PC-3 (cell line): Measurements from ENCODE around the gene ANKRD22. TPM values are rescaled to one million over a fixed set of nuclear protein-coding genes. Genes with fewer than 3 reads are reported as not detected.

Experiments
- ATAC-seq: fragments of 200-7000 bp; cut with Tn5 transposase; 2 replicates; pipeline ENCODE4 v1.9.1; 2020; ENCODE audit warnings: mild to moderate bottlenecking, moderate library complexity
- BruUV-seq: library from RNA; stranded (reverse); fragments of 400-500 nt; replicated peaks from 2 replicates; lab custom pipeline; 2021; lab: Mats Ljungman, UMichigan
- CTCF ChIA-PET: fragments of 300-600 bp; sonication (Branson Sonifier 250); formaldehyde crosslinking; loops from one replicate; lab custom pipeline; 2022; ENCODE audit warnings: antibody characterized with exemption; lab: Charles Lee
- POLR2A ChIA-PET: fragments of 300-600 bp; sonication (Branson Sonifier 250); formaldehyde crosslinking; loops from one replicate; lab custom pipeline; 2022; ENCODE audit warnings: antibody characterized with exemption; ENCODE audit not compliant: unreplicated experiment; lab: Charles Lee
- DNase-seq: peaks from one replicate; pipeline ENCODE4 v3.0.0-alpha.2; 2015
- H2AFZ ChIP-seq: fragments of 300-600 bp; sonication (generic); 2 replicates; pipeline ENCODE4 v1.6.0; 2016; ENCODE audit warnings: antibody characterized with exemption, low read length
- H3F3A ChIP-seq: fragments of 300-600 bp; sonication (generic); one replicate; pipeline ENCODE4 v1.6.0; 2017; ENCODE audit warnings: antibody characterized with exemption, low read length, control low read depth, mild to moderate bottlenecking; ENCODE audit not compliant: unreplicated experiment
- H3K27ac ChIP-seq: fragments of 300-600 bp; sonication (generic); 2 replicates; pipeline ENCODE4 v1.5.1; 2016; ENCODE audit warnings: mild to moderate bottlenecking, low read length
- H3K27me3 ChIP-seq: fragments of 300-600 bp; sonication (generic); 2 replicates; pipeline ENCODE4 v1.6.1; 2016; ENCODE audit warnings: low read length, mixed read lengths
- H3K36me3 ChIP-seq: fragments of 300-600 bp; sonication (generic); 2 replicates; pipeline ENCODE4 v1.6.1; 2016; ENCODE audit warnings: low read depth, mixed run types, low read length, mixed read lengths
- H3K4me1 ChIP-seq: fragments of 300-600 bp; sonication (generic); 2 replicates; pipeline ENCODE4 v1.5.1; 2016; ENCODE audit warnings: low read length; ENCODE audit not compliant: insufficient read depth
- H3K4me2 ChIP-seq: fragments of 300-600 bp; sonication (generic); 2 replicates; pipeline ENCODE4 v1.6.0; 2016; ENCODE audit warnings: low read length
- H3K4me3 ChIP-seq: fragments of 300-600 bp; sonication (generic); 2 replicates; pipeline ENCODE4 v1.5.1; 2016; ENCODE audit warnings: mild to moderate bottlenecking, low read length, mixed read lengths
- H3K79me2 ChIP-seq: fragments of 300-600 bp; sonication (generic); 2 replicates; pipeline ENCODE4 v1.6.1; 2017; ENCODE audit warnings: low read length, mixed read lengths
- H3K9ac ChIP-seq: fragments of 300-600 bp; sonication (generic); 2 replicates; pipeline ENCODE4 v1.6.0; 2016; ENCODE audit warnings: mild to moderate bottlenecking, low read length
- H3K9me2 ChIP-seq: fragments of 300-600 bp; sonication (generic); replicated peaks from 2 replicates; pipeline ENCODE4 v1.6.1; 2016; ENCODE audit warnings: mixed run types, low read length, mixed read lengths
- H3K9me3 ChIP-seq: fragments of 300-600 bp; sonication (generic); 2 replicates; pipeline ENCODE4 v1.6.1; 2016; ENCODE audit warnings: low read length, mixed read lengths
- H4K20me1 ChIP-seq: fragments of 300-600 bp; sonication (generic); 2 replicates; pipeline ENCODE4 v1.6.1; 2016; ENCODE audit warnings: low read length, mixed read lengths
- EZH2 ChIP-seq: fragments of 300-600 bp; sonication (generic); IDR thresholded peaks from one replicate; pipeline ENCODE4 v1.6.1; 2017; ENCODE audit warnings: antibody characterized with exemption, mild to moderate bottlenecking, low read length; ENCODE audit not compliant: unreplicated experiment
- EZH2phosphoT487 ChIP-seq: fragments of 300-600 bp; sonication (generic); IDR thresholded peaks from 2 replicates; pipeline ENCODE4 v1.6.1; 2018; ENCODE audit warnings: mild to moderate bottlenecking, antibody characterized with exemption, low read length, borderline replicate concordance
- intact Hi-C: fragments of 100-400 bp; cut with micrococcal nuclease; formaldehyde crosslinking; loops from 2 replicates; pipeline ENCODE4 v1.9.0; 2023
- total RNA-seq: library from RNA; depleted of rRNA; stranded (reverse); fragments of >200 nt; gene quantifications from 2 replicates; pipeline ENCODE4 v1.2.3, GENCODE V29; 2014
- TF ChIP-seq, protein P1 (sequence below): fragments of 300-600 bp; sonication (generic); conservative IDR thresholded peaks from 2 replicates; pipeline ENCODE4 v1.5.1; 2017; ENCODE audit warnings: antibody characterized with exemption, low read depth, mild to moderate bottlenecking, low read length

ANKRD22 gene
- total RNA-seq, 1 experiment from 2014 or later, result 5.0 TPM

DNA sequence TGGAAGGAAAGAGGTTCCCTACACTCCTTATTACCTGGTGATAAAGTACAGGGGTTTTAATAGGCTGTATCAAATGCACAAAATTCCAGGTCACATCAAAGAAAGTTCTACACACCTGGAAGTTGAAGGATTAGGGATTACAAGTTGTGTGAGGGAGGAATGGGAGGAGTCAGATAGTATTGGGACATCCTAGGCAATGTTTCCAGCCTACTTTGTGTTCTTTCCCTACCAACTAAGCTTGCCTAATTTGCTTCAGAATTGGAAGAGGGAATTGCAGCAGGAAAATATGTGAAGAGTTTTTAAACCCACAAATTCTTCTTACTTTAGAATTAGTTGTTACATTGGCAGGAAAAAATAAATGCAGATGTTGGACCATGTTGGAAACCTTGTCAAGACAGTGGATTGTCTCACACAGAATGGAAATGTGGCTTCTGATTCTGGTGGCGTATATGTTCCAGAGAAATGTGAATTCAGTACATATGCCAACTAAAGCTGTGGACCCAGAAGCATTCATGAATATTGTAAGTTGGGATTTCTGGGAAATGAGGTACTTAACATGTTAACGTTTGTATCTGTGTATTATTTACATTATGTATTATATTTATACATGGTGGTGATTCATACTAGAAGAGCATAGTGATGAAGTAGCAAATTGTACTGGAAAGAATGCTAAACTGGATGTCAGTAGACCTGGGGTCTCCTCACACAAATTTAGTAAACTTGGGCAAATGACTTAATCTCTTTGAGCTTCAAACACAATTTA, 48.9 kb downstream of the ANKRD22 start, which contains the start of gene LIPM:
TSS of gene LIPM (plus strand) at position 208 of the 763 bp plus-strand sequence. CDS start at position 375, 167 bp downstream.
- intact Hi-C loops, result no loop called here
- CTCF ChIA-PET, result no interaction called here

DNA sequence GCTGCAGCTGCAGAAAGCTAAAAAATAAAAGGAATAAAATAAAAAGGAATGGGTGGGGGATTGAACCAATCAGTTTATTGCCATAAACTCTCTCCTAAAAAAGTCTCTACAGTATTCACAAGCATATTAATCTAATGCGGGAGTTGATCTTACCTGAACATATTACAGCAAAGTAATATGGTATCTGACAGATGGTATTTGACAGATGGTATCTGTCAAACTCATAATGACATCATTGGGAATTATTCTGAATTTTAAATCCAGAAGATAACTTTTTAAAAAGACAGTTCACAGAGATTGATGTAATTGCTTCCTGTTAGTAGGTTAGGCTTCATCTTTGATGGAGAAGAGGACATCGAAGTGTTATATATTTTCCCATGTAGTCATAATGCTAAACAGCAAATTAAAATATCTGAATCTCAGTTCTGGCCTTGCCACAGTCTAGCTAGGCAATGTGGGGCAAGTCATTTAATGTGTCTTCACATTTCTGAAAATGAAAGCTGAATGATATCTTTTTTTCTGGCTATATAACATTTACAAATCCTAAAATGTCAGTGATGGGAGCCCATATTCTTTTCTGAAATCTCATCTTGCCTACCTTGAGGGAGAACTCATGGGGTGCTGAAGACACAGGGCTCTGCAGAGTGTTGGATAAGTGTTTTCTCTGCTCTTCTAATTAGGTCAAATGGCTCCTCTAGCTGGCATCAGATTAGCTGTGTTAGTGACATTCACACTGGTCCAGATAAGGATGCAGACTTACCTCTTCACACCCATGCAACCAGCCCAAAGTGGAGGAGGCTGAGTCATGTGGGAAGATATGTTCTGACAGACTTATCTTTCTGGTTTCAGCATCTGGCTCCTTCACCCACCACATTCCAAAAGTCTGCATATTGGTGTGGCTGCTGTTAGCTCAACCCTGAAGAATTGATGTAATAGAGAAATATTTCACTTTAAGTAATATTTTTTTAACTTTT, 51.2 kb downstream of the ANKRD22 start:
- H3K4me2 ChIP-seq, result no peak overlapping the region
- H3K36me3 ChIP-seq, result no peaks in the 10 kb centered on the region
- no peak for ATAC-seq
- H3K9me2 ChIP-seq, result no peaks in the 10 kb centered on the region
- TF ChIP-seq, protein P1, sequence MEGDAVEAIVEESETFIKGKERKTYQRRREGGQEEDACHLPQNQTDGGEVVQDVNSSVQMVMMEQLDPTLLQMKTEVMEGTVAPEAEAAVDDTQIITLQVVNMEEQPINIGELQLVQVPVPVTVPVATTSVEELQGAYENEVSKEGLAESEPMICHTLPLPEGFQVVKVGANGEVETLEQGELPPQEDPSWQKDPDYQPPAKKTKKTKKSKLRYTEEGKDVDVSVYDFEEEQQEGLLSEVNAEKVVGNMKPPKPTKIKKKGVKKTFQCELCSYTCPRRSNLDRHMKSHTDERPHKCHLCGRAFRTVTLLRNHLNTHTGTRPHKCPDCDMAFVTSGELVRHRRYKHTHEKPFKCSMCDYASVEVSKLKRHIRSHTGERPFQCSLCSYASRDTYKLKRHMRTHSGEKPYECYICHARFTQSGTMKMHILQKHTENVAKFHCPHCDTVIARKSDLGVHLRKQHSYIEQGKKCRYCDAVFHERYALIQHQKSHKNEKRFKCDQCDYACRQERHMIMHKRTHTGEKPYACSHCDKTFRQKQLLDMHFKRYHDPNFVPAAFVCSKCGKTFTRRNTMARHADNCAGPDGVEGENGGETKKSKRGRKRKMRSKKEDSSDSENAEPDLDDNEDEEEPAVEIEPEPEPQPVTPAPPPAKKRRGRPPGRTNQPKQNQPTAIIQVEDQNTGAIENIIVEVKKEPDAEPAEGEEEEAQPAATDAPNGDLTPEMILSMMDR, result no peak
- no peak for TF ChIP-seq EZH2
- TF ChIP-seq EZH2phosphoT487, result no peak
- H3K9me3 ChIP-seq, result no peaks in the 10 kb centered on the region
- no peak overlapping the region for H3K27ac ChIP-seq
- H3K4me1 ChIP-seq, result no peaks in the 10 kb centered on the region
- no peaks in the 10 kb centered on the region for H4K20me1 ChIP-seq
- no TSS peak for BruUV-seq
- no peaks in the 10 kb centered on the region for H3K79me2 ChIP-seq
- no peak for DNase-seq
- H3K27me3 ChIP-seq, result no peaks in the 10 kb centered on the region
- POLR2A ChIA-PET, result no interaction called here
- CTCF ChIA-PET, result no interaction called here
- no peaks in the 10 kb centered on the region for H3F3A ChIP-seq
- H3K4me3 ChIP-seq, result no peak overlapping the region
- H2AFZ ChIP-seq, result no peak overlapping the region
- H3K9ac ChIP-seq, result no peak overlapping the region
- intact Hi-C loops, result no loop called here

More for the DNA sequence above, 48.9 kb downstream of the ANKRD22 start, which contains the start of gene LIPM:
- DNase-seq (no peak), ATAC-seq (no peak)
- H2AFZ ChIP-seq, result no peak within 1 kb of the TSS
- no peaks in the 10 kb centered on the region for H4K20me1 ChIP-seq
- no peaks in the 10 kb centered on the region for H3K9me3 ChIP-seq
- no TSS peak for BruUV-seq
- TF ChIP-seq EZH2phosphoT487 (no peak), EZH2 (no peak)
- TF ChIP-seq, protein P1, result no peak
- H3K4me3 ChIP-seq, result no peak within 1 kb of the TSS
- H3K4me1 ChIP-seq, result no peaks in the 10 kb centered on the region
- H3F3A ChIP-seq, result no peaks in the 10 kb centered on the region
- no peaks in the 10 kb centered on the region for H3K9me2 ChIP-seq
- POLR2A ChIA-PET, result no interaction called here
- H3K9ac ChIP-seq, result no peak within 1 kb of the TSS
- no peaks in the 10 kb centered on the region for H3K36me3 ChIP-seq
- H3K27me3 ChIP-seq, result no peaks in the 10 kb centered on the region
- H3K4me2 ChIP-seq, result no peak within 1 kb of the TSS
- no peak within 1 kb of the TSS for H3K27ac ChIP-seq
- H3K79me2 ChIP-seq, result no peaks in the 10 kb centered on the region
